Spleen (tissue), 11 donors: Measurements from ENCODE around the gene TGM4. TPM values are rescaled to one million over a fixed set of nuclear protein-coding genes. Genes with fewer than 3 reads are reported as not detected.

Experiments used
- DNase-seq: peaks from one replicate; pipeline ENCODE4 v3.0.0-alpha.2; 2020
- H3K27ac ChIP-seq, 8 donors: fragments of 200-600 bp; sonication (generic) in 7 of 8; 1 replicate in 4 of 8; 2 replicates in 4 of 8; pipeline versions ENCODE4 v1.5.0 to v1.8.0; 2016 to 2021; ENCODE audit warnings: inconsistent platforms in 4 of 8, mild to moderate bottlenecking in 4 of 8, moderate library complexity in 1 of 8
- H3K27me3 ChIP-seq, 7 donors: fragments of 200-600 bp; sonication (generic) in 6 of 7; replicated peaks in 1 of 7; 1 replicate in 4 of 7; 2 replicates in 3 of 7; pipeline versions ENCODE4 v1.5.0 to v1.8.0; 2016 to 2021; ENCODE audit warnings: inconsistent platforms in 3 of 7, mild to moderate bottlenecking in 1 of 7
- H3K36me3 ChIP-seq, 6 donors: fragments of 200-600 bp; sonication (generic) in 5 of 6; 1 replicate in 4 of 6; 2 replicates in 2 of 6; pipeline versions ENCODE4 v1.5.0 to v1.8.0; 2016 to 2021; ENCODE audit warnings: inconsistent platforms in 2 of 6
- H3K4me1 ChIP-seq, 6 donors: fragments of 200-600 bp; sonication (generic) in 5 of 6; 1 replicate in 3 of 6; 2 replicates in 3 of 6; pipeline versions ENCODE4 v1.5.0 to v1.8.0; 2016 to 2021; ENCODE audit warnings: inconsistent platforms in 3 of 6
- H3K4me3 ChIP-seq, 8 donors: fragments of 200-600 bp; sonication (generic) in 7 of 8; 1 replicate in 4 of 8; 2 replicates in 4 of 8; pipeline versions ENCODE4 v1.5.0 to v1.8.0; 2016 to 2021; ENCODE audit warnings: inconsistent platforms in 4 of 8, mild to moderate bottlenecking in 4 of 8, moderate library complexity in 2 of 8
- H3K9me3 ChIP-seq, 8 donors: fragments of 200-600 bp; sonication (generic) in 7 of 8; 1 replicate in 4 of 8; 2 replicates in 4 of 8; pipeline versions ENCODE4 v1.5.0 to v1.8.0; 2016 to 2021; ENCODE audit warnings: inconsistent platforms in 4 of 8
- POLR2A ChIP-seq, 3 donors: fragments of 450-650 bp; IDR thresholded peaks; one replicate each; pipeline ENCODE4 v1.5.1; 2017; ENCODE audit warnings: antibody characterized with exemption in 3 of 3, mild to moderate bottlenecking in 1 of 3
- POLR2AphosphoS5 ChIP-seq, 3 donors: sonication (generic); formaldehyde crosslinking; IDR thresholded peaks; one replicate each; pipeline ENCODE4 v1.5.1; 2017; ENCODE audit warnings: antibody characterized with exemption in 3 of 3
- WGBS, 5 donors: extraction: QIAGEN DNeasy Blood & Tissue Kit in 3 of 5; methylation state at CpG; one replicate each; pipeline versions ENCODE4 v1.1.5 to v1.1.7; 2013 to 2018; 5-methylcytosine and 5-hydroxymethylcytosine counted together
- intact Hi-C: fragments of 100-400 bp; cut with DNase I; formaldehyde crosslinking; loops from one replicate; pipeline ENCODE4 v1.15.0; 2023; ENCODE audit warnings: low total_unique reads
- polyA plus RNA-seq, 3 donors: library from polyadenylated mRNA; stranded (reverse); fragments of 200-250 nt; gene quantifications; one replicate each; pipeline ENCODE4 v1.2.1, GENCODE V29; 2013
- total RNA-seq, 7 donors: library from RNA; depleted of rRNA in 3 of 7; stranded (reverse); fragments of >200 nt in 3 of 7; fragmentation: NEBNext Ultra II Directional in 4 of 7; extraction: Animal tissue kit (Norgen Biotek cat#: 25700) in 4 of 7; gene quantifications; one replicate each; pipeline versions ENCODE4 v1.1.0 to v1.2.1, GENCODE V29; 2016 to 2021
- TF ChIP-seq, protein P1 (sequence below), 11 experiments: fragments of 200-600 bp in 7 of 11; fragments of 450-650 bp in 4 of 11; sonication (generic) in 4 of 11; IDR thresholded peaks in 8 of 11; conservative IDR thresholded peaks in 3 of 11; 1 replicate in 7 of 11; 2 replicates in 4 of 11; pipeline versions ENCODE4 v1.4.0 to v1.8.0; 2016 to 2021; ENCODE audit warnings: antibody characterized with exemption in 11 of 11, inconsistent platforms in 4 of 11, mild to moderate bottlenecking in 1 of 11
- donor health status: healthy with polysubstance abuse.
- donor health status: DM: no; HTN: no; CAD: no; lungs with moderate emphysema.
- donor health status: DM: no; HTN: no; CAD: no.
- donor health status: Bipolar disorder and iron deficiency.
- donor health status: healthy.
- donor health status: DM: no; HTN: no; CAD: no.
- donor health status: DM: yes; HTN: yes; CAD: no.

Gene TGM4
- total and polyA plus RNA-seq, 10 donors: not detected

DNA sequence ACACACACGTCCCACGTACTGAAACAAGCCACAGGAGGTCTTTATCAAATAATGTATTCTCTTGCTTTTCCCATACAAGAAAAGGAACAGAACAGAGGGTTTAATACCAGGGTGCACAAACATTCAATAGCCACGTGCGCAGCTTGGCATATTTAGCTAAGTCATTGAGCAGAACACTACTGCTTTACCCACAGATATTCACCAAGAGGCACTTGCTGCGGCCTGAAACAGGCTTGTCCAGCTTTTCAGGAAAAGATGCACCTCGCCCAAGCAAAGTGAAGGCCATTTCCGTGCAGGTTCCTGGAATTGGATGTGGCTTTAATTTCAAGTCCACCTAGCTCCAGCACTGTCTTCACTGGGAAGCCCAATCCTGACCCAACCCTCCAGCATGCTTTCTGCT is 84.0 kb downstream of the TGM4 start:
- peaks cover 0 to 81% (median 18%) of the 10 kb centered on the region in 6 donors for H3K4me1 ChIP-seq
- TF ChIP-seq POLR2AphosphoS5 (IDR thresholded peaks at IDR 0.05): no peak
- TF ChIP-seq, protein P1, sequence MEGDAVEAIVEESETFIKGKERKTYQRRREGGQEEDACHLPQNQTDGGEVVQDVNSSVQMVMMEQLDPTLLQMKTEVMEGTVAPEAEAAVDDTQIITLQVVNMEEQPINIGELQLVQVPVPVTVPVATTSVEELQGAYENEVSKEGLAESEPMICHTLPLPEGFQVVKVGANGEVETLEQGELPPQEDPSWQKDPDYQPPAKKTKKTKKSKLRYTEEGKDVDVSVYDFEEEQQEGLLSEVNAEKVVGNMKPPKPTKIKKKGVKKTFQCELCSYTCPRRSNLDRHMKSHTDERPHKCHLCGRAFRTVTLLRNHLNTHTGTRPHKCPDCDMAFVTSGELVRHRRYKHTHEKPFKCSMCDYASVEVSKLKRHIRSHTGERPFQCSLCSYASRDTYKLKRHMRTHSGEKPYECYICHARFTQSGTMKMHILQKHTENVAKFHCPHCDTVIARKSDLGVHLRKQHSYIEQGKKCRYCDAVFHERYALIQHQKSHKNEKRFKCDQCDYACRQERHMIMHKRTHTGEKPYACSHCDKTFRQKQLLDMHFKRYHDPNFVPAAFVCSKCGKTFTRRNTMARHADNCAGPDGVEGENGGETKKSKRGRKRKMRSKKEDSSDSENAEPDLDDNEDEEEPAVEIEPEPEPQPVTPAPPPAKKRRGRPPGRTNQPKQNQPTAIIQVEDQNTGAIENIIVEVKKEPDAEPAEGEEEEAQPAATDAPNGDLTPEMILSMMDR (IDR thresholded peaks at IDR 0.05 in 8 of 11, conservative IDR thresholded peaks at IDR 0.05 in 3 of 11): no peak
- no peak for TF ChIP-seq POLR2A (IDR thresholded peaks at IDR 0.05)
- no peak for DNase-seq

DNA sequence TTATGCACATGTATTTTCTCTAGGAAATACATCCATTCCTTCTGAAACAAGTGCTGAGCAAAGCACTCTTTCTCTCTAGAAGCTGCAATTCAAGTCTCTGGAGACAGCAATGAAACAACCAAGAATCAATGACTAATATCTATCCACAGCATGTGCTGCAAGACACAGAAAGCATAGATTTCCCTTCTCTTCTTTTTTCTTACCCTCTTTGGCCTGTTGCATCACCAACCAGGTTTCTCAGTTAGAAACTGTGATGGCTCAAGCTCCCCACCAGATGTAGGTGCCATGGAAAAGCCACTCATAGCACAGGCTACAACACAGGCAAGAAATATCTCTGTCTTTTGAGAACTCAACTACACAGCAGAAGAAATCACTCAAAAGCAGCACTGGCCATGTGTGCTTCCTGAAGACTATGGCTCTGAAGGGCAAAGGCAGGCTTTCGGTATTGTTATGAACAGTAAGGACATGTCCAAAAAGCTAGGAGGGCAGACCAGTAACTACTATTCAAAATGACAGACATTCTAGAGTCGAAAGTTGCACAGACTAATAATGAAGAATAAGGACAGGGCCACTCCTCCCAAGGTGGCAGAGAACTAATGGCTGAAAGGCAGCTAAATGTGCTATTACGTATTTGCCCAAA is 86.1 kb downstream of the TGM4 start:
- peaks cover 0 to 43% (median 10%) of the 10 kb centered on the region in 6 donors for H3K36me3 ChIP-seq
- H3K9me3 ChIP-seq: no peaks in the 10 kb centered on the region
- H3K27ac ChIP-seq: peak overlapping the region in 1 of 8 donors; percentile 2
- no peaks in the 10 kb centered on the region for H3K27me3 ChIP-seq
- TF ChIP-seq POLR2A (IDR thresholded peaks at IDR 0.05) (no peak), POLR2AphosphoS5 (IDR thresholded peaks at IDR 0.05) (no peak)
- TF ChIP-seq, protein P1 (IDR thresholded peaks at IDR 0.05 in 8 of 11, conservative IDR thresholded peaks at IDR 0.05 in 3 of 11): no peak
- DNase-seq: no peak
- 78 to 94% (median 89%) methylated on average over 3 of the region's 3 CpGs for WGBS, 5 donors
- intact Hi-C loops: no loop called here
- no peak overlapping the region for H3K4me3 ChIP-seq
- peaks cover 0 to 83% (median 17%) of the 10 kb centered on the region in 6 donors for H3K4me1 ChIP-seq

More for the DNA sequence above, 84.0 kb downstream of the TGM4 start:
- Histone ChIP-seq H3K27me3 (no peaks in the 10 kb centered on the region), H3K9me3 (no peaks in the 10 kb centered on the region), H3K36me3 (peaks cover 0 to 54% (median 14%) of the 10 kb centered on the region in 6 donors), H3K27ac (no peak overlapping the region), H3K4me3 (no peak overlapping the region)
- 79 to 97% (median 86%) methylated on average over 7 of the region's 7 CpGs for WGBS, 5 donors
- intact Hi-C loops: no loop called here

DNA sequence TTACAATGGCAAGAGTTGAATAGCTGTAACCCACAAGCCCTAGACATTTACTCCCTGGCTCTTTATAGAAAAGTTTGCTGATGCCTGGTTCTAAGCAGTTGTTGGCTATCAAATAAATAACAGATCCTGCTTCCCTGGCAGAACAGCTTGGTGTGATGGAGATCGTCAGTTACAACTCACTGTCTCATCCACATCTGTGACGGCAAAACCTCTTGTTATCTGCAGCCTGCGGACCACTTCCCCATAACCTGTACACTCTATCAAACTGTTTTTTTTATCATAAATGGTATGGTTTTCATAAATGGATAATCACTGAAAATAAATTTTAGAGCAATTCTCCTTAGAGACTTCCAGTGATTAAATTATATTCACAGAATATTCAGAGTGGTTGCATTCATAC is 87.5 kb downstream of the TGM4 start:
- intact Hi-C loops: no loop called here
- WGBS, 5 donors: 69 to 96% (median 79%) methylated on average over 3 of the region's 3 CpGs

More for the DNA sequence above, 87.5 kb downstream of the TGM4 start:
- Histone ChIP-seq H3K4me1 (peaks cover under 1 to 83% (median 16%) of the 10 kb centered on the region in 6 donors), H3K27ac (no peak overlapping the region), H3K36me3 (peaks cover 0 to 29% (median 9%) of the 10 kb centered on the region in 6 donors), H3K4me3 (no peak overlapping the region), H3K27me3 (no peaks in the 10 kb centered on the region), H3K9me3 (no peaks in the 10 kb centered on the region)
- DNase-seq: no peak
- TF ChIP-seq POLR2AphosphoS5 (IDR thresholded peaks at IDR 0.05) (no peak), POLR2A (IDR thresholded peaks at IDR 0.05) (no peak)
- TF ChIP-seq, protein P1 (IDR thresholded peaks at IDR 0.05 in 8 of 11, conservative IDR thresholded peaks at IDR 0.05 in 3 of 11): no peak
